GOT3 (cell line): ENCODE results near the gene CFAP54.

Source experiments
- DNase-seq: peaks from one replicate; lab custom pipeline; 2025; ENCODE audit warnings: mixed read lengths; lab: John Stamatoyannopoulos, UW

CFAP54 gene

GRCh38 chr12:96743606-96744005 lies 254.2 kb downstream of the CFAP54 start:
- no peak for DNase-seq

- no peak for DNase-seq
Measured at GRCh38 chr12:96749999-96750398, 260.6 kb downstream of the CFAP54 start.

GRCh38 chr12:96751626-96752025 lies 262.2 kb downstream of the CFAP54 start:
- DNase-seq = no peak

- DNase-seq = no peak
Measured at GRCh38 chr12:96752211-96752610, 262.8 kb downstream of the CFAP54 start.

- no peak for DNase-seq
Measured at GRCh38 chr12:96766232-96766631, 276.9 kb downstream of the CFAP54 start.

- no peak for DNase-seq
Measured at GRCh38 chr12:96769400-96769799, 280.0 kb downstream of the CFAP54 start.

- no peak for DNase-seq
Measured at GRCh38 chr12:96770219-96771102, 281.1 kb downstream of the CFAP54 start.

- no peak for DNase-seq
Measured at GRCh38 chr12:96773031-96773430, 283.7 kb downstream of the CFAP54 start.

- no peak for DNase-seq
Measured at GRCh38 chr12:96774496-96775256, 285.3 kb downstream of the CFAP54 start.

GRCh38 chr12:96776908-96777307 lies 287.5 kb downstream of the CFAP54 start:
- DNase-seq = no peak

- DNase-seq = no peak
Measured at GRCh38 chr12:96780330-96780729, 291.0 kb downstream of the CFAP54 start.

GRCh38 chr12:96786791-96787190 lies 297.4 kb downstream of the CFAP54 start:
- DNase-seq = no peak

GRCh38 chr12:96803969-96804368 lies 314.6 kb downstream of the CFAP54 start:
- no peak for DNase-seq

- no peak for DNase-seq
Measured at GRCh38 chr12:96806272-96806671, 316.9 kb downstream of the CFAP54 start.

- DNase-seq = no peak
Measured at GRCh38 chr12:96807741-96808140, 318.4 kb downstream of the CFAP54 start.

- no peak for DNase-seq
Measured at GRCh38 chr12:96808587-96808986, 319.2 kb downstream of the CFAP54 start.

GRCh38 chr12:96809522-96809921 lies 320.1 kb downstream of the CFAP54 start:
- DNase-seq = no peak

- no peak for DNase-seq
Measured at GRCh38 chr12:96810057-96810456, 320.7 kb downstream of the CFAP54 start.

- no peak for DNase-seq
Measured at GRCh38 chr12:96810477-96810876, 321.1 kb downstream of the CFAP54 start.

- DNase-seq = no peak
Measured at GRCh38 chr12:96811083-96811482, 321.7 kb downstream of the CFAP54 start.

- no peak for DNase-seq
Measured at GRCh38 chr12:96812153-96812552, 322.8 kb downstream of the CFAP54 start.

- no peak for DNase-seq
Measured at GRCh38 chr12:96814200-96814599, 324.8 kb downstream of the CFAP54 start.

GRCh38 chr12:96821592-96821991 lies 332.2 kb downstream of the CFAP54 start:
- DNase-seq = no peak
